HG02938 (cell line): ENCODE results near the gene PSTK.

Source experiments
- ATAC-seq: cut with Tn5 transposase; IDR thresholded peaks from one replicate; pipeline ENCODE4 v1.9.1; 2021; ENCODE audit warnings: mild to moderate bottlenecking, moderate library complexity; ENCODE audit not compliant: unreplicated experiment

The PSTK gene

DNA sequence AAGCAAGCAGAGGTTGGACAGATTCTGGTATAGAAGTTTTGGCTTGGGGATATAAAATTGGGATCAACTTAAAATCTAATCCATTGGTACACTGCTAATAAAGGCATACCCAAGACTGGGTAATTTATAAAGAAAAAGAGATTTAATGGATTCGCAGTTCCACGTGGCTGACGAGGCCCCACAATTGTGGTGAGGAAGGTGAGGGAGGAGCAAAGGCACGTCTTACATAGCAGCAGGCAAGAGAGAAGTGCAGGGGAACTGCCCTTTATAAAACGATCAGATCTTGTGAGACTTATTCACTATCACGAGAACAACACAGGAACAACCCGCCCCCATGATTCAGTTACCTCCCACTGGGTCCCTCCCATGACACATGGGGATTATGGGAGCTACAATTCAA, 38.3 kb downstream of the PSTK start:
- no peak for ATAC-seq

DNA sequence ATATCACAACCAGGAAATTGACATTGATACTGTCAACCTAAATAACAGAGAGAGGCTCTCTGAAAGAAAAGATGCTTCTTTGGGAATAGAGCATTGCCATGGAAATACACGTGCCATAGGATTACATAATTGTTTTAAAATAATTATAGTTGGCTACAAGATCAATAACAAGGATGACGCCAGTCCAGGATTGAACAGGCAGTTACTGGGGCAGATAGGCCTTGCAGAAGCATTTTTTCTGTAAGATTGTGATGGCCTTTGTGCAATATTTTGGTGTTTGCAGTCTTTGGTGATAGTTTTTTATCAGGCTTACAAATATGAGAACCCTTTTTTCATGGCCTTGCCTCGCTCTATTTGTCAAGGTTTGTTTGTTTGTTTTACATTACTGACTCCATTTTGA, 39.1 kb downstream of the PSTK start:
- no peak for ATAC-seq

DNA sequence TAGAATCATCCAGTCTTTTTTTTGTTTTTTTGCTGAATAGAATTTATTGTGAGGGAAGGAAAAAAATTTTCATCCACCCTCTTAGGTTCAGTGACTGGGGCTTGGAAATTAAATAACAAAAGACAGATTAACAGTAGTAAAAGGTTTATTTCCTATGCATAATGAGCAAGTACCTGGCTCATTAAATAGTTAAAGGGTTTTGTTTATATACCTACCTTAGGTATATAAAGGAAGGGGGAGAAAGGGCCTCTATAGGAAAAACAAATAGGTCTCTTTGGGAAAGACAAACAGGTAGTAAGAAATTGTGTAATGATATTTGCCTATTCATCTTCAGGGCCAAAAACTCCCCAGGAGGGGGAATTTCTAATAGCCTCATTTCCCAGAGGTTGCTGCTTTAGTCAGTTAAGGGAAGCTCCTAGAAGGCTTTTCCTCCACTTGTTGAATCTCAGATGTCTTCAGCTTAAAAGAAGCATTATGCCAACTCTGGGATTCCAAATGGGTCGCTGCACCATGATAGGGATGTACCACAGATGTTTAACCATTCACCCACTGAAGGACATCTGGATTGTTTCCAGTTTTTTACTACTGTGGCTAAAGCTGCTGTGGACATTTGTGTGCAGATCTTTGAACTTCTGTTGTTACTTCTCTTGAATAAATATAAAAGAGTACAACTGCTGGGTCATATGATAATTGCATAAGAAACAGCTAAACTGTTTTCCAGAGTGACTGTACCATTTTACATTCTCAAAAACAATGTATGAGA, 39.9 kb downstream of the PSTK start:
- ATAC-seq = no peak

DNA sequence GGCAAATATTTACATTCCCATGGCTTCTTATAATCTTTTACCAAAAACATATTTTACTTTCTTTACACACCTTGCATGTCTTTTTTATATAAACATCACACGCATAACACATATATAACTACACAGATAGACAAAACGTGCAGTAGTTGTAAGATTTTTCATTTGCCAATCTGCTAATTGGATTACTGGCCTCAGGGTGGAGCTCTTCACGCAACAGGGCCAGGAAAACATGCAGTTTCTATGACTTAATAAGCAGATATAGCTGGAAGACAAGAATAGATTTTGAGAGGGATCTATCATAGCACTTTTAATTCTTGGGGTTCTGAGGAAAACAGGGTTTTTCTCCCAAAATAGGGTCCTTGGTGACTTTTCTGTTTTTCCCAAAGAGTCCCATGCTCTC, 41.3 kb downstream of the PSTK start:
- no peak for ATAC-seq

DNA sequence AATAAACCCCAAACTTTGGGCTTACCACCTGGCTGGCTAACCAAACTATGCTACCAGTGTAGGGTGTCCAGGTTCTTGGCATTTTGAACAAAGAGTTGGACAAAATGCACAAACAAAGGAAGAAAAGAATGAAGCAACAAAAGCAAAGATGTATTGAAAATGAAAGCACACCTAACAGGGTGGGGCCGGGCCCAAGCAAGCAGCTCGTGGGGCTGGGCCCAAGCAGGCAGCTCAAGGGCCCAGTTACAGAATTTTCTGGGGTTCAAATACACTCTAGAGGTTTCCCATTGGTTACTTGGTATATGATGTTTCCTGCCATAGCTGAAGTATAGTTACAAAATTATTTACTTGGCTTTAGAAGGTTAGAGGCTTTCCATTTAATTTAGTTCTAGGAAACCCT, 44.3 kb downstream of the PSTK start:
- no peak for ATAC-seq

DNA sequence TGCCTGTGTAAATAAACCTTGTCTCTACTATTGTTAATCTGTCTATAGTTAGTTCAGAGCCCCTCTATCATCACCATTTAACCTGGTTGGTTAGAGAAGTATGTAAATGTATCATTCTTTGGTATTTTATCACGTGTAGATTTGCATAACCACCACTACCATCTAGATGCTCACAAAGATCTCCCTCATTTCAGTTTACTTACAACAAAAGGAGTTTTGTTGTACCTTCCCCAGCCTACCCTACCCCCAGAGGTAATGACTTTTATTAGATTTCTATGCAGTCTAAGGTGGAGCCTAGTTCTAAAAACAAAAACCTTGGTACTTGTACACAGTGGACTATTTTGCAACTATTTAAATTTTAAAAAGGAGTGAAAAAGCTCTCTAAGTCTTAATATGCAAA, 46.1 kb downstream of the PSTK start:
- ATAC-seq = no peak

DNA sequence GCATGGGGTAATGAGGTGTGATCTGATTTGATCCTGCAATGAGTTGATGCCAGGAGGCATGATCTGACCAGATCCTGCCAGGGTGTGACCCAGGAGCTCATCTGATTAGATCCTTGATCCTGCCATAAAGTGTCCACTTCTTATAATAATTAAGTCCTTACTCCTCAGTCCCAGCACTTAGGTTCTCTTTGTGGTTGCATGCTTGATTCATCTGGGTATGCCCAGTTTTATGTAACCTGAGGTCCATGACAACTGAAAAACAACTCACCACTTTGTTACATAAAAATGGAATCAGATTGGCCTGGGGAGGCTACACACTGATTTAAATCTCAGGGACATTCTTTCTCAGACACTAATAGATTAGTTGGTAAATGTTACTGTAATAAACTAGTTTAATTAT, 47.7 kb downstream of the PSTK start:
- ATAC-seq = no peak

DNA sequence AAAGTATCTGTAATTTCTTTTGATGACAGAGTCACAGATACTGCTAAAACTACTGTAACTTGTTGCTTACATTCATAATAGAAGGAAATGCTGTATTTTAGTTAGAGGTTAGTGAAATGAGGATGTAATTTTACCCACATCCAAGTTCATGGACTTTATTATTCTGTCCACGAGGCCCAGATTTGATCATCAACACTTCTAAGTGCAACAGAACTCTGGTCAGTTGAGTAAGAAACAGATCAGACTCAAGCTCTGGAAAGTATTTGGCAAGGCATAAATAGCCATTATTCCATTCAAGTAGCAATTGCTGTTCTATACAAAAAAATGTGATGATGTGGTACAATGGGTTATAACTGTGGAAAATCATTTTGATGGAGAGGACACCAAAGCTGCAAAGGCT, 50.9 kb downstream of the PSTK start:
- no peak for ATAC-seq

DNA sequence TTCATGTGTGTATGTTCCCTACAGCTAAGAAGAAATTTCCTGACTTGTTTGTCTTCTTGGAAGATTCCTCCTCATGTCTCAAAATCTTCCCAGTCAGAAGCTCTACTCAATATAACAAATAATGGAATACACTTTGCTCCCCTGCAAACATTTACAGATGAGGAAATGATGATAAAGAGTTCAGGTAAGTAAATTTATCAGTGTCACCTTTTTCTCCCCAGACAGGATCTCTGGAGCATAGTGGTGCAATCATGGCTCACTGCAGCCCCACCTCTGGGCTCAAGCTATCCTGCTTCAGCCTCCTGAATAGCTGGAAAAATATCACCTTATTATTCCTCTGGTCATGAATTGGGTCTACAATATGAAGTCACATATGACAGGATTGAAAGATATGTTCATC, 54.1 kb downstream of the PSTK start:
- ATAC-seq = no peak

DNA sequence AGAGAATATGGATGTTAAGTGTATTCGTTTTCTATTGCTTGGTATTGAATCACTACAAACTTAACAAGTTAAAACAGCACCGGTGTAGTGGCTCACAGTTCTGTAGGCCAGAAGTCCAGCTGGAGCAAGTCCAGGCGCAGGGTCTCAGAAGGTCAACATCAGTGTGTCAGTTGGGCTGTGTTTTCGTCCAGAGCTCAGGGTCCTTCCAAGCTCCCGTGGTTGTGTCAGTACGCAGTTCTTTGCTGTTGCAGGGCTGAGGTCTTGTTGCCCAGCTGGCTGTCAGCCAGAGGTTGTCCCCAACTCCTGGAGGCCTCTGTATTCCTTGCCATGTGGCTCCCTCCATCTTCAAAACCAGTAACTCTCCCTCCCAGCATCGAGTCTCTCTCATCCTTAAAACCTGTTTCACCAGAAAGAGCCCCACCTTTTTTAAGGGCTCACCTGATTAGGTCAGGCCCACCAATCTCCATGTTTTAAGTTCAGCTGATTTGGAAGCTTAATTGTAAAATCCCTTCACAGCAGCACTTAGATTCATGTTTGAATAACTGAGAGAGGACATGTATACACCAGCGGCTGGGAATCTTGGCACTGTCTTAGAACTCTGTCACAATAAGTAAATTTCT, 55.4 kb downstream of the PSTK start:
- no peak for ATAC-seq

DNA sequence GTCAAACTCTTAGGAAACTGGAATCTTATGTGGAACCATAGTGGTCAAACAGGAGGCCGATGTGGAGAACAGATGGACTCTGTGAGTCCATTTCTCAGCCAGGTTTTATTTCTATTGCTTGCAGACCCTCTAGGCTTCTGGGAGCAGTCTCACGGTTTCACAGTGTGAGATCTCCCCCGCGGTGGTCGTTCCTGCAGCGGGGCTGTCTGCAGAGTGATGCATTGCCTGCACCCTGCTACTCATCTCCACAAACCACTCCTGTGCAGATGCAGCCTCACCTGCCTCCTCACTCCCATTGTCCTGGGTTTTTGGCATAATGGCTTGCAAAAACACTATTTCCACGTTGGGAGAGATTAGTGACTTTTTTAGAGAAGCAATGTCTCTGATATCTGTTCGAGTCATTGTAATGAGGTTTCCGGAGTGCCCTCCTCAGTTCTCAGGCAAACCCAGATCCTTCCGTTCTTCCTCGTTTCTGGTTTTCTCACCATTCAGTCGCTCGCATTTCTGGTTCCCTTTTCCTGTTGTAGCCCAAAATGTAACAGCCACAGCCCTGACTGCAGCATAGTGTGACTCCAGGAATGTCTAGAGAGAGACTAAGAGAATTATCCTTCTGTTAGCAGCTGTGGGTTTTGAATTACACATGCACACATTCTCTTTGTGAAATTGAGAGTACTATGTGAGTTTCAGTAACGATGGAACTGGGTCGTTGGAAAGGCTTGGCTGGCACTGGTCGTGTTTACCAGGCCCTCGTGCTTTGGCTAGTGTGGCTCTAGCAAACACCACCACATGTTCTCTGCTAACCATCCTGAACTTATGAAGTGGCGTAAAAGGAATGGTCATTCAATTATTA, 58.8 kb downstream of the PSTK start:
- no peak for ATAC-seq

DNA sequence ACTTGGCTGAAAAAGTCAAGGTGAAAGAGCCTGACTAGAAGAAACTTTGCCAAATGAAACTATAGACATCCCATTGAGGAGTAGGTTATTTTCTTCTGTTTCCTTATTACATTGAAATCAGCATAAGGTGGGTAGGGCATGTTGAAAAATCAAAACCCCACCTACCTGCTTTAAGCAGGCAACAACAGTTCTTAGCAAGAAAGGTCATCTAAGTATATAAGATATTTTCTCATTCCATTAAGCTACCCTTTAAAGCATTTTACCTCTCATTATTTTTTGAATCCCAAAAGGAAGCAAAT, 59.4 kb downstream of the PSTK start:
- no peak for ATAC-seq
